ENCODE results near the gene CFAP100.

The CFAP100 gene

DNA sequence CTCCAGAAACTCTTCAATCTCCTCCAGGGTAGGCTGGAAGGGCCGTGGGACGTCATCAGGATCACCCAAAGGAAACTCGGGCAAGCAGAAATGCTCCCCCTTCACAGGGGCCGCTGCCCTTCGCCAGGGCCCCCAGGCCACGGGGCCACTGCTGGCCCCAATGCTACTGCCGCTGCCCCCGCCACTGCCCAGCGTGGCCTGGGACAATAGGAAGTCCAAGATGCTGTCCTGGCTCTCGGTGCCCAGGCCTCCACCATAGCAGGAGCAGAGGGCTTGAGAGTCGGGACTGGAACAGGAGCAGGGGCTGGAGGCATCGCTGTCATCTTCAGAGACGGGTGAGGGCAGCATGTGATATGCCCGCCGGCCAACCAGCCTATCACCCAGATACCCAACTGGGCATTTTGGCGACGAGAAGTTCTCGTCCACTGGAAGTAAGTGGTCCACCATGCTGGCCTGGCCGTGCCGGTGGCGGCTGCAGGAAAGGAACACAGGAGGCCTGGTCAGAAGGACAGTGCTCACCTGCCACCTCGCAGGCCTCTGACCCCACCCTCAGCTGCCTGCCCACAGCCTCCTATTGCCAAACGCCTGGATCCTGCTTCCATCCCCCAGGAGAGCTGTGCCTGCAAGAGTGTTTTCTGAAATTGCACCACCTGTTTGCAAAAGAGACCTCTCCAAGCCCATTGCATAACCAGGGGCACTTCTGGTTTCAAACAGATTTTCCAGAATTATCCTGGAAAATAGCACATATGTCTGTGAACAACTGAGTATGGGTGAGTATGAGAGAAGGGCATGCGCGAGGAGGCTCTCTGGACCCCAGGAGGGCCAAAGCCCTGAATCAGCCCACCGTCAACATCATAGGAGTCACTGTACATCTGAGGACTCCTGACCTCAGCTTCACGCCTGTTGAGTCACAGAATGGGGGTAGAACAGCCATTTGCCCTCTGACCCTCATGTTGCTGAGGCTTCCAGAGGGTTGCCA lies 41.9 kb upstream of the CFAP100 start:
- TF ChIP-seq GATA3 (IDR thresholded peaks at IDR 0.05; ENCODE audit: low read depth, low read length): no peak
- no peak for TF ChIP-seq GATA2 (IDR thresholded peaks at IDR 0.05; ENCODE audit: low read depth, low read length)

DNA sequence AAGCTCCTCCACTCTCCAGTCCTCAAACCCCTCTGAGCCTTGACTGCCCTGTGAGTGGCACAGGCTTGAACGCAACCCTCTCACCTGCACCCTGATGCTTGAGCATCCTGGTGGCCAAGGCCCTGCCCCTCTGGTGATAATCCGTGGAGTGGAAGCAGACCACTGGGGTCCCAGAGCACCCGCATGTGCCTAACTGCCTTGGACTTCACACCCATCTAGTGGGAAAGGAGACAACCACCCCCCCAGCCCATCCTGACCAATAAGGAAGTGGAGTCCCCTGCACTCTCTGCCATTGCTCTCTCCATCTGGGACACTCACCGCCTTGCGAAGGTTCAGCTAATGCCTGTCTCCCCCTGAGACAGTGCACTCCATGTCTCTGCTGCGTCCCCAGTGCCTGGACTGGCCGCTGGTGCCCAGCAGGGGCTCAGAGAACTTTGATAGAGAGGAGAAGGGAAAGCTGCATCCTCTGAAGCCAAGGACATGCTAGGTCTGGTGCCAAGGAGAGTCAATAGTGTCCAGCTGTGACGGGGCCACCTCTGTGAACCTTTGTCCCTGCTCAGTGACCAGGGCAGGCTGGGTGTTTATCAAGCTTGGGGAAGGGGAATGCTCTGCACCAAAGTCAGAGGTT lies 40.9 kb upstream of the CFAP100 start:
- TF ChIP-seq GATA2 (IDR thresholded peaks at IDR 0.05; ENCODE audit: low read depth, low read length) (no peak), GATA3 (IDR thresholded peaks at IDR 0.05; ENCODE audit: low read depth, low read length) (no peak)

- TF ChIP-seq GATA3 (IDR thresholded peaks at IDR 0.05; ENCODE audit: low read depth, low read length): no peak
- TF ChIP-seq GATA2 (IDR thresholded peaks at IDR 0.05; ENCODE audit: low read depth, low read length): no peak
These were observed 39.9 kb upstream of the CFAP100 start for GRCh38 chr3:126354776-126355175.

DNA sequence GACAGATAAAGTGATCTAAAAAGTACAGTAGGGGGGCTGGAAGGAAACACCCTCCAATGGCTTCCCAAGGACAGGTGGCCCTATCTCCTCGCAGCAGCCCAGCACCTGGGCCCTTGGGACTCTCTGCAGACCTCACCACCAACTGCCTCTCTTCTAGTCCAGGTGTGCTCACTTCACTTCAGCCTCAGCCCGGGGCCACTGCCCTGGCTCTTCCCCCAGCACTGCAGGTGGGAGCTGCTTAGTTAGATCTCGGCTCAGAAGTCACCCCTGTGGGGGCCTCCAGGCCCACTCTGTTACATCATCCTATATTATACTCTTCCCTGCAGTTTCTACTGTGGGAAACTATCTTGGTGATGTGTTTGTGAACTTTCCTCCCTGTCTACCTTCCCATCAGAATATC lies 39.5 kb upstream of the CFAP100 start:
- TF ChIP-seq GATA2 (IDR thresholded peaks at IDR 0.05; ENCODE audit: low read depth, low read length) (no peak), GATA3 (IDR thresholded peaks at IDR 0.05; ENCODE audit: low read depth, low read length) (no peak)

DNA sequence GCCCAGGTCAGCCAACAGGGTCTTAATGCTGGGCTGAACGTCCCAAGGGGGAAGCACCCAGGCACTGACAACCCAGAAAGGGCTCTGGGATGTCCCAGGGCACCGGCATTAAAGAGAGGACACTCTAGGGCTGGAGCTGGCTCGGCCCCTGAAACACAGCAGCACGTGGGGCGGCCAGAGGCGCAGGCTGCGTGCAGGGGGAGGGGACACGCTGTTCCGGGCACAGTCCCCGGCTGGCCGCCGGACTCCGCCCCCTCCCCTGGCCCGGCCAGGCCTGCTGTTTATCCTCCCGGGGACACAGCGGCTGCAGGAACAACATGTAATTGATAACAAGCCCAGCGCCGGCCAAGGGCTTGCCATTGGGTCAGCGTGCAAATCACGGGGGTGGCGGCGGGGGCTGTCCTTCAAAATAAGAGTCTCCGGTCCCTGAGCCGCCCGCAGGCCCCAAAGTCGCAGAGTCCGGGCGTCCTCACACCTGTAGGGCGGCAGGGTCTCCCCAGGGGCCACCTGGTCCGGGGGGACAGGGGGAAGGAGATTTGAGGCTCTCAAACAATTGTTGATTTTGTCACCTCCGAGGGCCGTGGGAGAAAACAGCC lies 38.8 kb upstream of the CFAP100 start:
- TF ChIP-seq GATA2 (IDR thresholded peaks at IDR 0.05; ENCODE audit: low read depth, low read length) (no peak), GATA3 (IDR thresholded peaks at IDR 0.05; ENCODE audit: low read depth, low read length) (no peak)

DNA sequence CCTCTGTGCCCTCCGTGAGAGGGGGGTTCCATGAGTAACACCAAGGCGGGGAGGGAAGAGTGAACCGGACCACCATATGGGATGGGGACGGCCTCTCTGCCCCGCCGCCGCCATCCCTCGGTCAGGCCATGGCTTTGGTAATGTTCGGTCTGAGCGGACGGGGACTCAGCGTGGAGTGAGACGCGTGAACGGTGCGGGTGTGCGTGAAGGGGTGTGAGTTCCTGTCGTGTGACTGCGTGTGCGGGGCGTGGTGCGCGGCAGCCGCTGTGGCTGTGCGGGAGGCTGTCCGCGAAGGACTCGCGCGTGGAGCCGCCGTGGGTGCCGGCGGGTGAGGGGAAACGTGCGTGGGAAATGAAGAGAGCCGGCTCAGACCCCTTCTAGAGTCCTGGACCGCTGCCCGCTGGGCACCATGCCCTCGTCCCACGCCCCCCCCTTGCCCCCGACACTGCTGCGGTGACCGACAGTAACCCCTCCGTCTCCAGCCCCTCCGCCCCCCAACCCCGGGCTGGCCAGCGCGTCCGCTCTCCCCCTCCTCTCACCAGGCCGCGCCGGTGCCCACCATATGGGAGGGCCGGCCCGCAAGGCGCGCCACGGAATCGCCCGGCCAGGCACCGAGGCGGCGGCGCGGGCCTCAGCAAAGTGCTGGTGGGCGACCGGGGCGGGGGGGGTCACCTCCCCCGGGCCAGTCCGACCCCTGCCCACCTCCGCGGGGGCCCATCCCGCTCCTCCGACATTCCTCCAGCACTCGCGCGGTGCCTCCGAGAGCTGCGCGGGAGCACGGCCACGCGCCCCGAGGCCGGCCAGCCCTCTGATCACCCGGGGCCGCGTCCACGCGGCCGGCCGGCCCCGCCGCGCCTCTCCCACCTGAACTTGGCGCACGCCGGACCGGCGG lies 38.1 kb upstream of the CFAP100 start:
- TF ChIP-seq GATA2 (IDR thresholded peaks at IDR 0.05; ENCODE audit: low read depth, low read length) (no peak), GATA3 (IDR thresholded peaks at IDR 0.05; ENCODE audit: low read depth, low read length) (no peak)

GRCh38 chr3:126357295-126358037 lies 37.2 kb upstream of the CFAP100 start, which contains the start of gene KLF15:
Gene KLF15 (minus strand): TSS chr3:126357408. CDS start chr3:126352922, 4,486 bp downstream.
- TF ChIP-seq GATA3 (IDR thresholded peaks at IDR 0.05; ENCODE audit: low read depth, low read length) (no peak), GATA2 (IDR thresholded peaks at IDR 0.05; ENCODE audit: low read depth, low read length) (no peak)

DNA sequence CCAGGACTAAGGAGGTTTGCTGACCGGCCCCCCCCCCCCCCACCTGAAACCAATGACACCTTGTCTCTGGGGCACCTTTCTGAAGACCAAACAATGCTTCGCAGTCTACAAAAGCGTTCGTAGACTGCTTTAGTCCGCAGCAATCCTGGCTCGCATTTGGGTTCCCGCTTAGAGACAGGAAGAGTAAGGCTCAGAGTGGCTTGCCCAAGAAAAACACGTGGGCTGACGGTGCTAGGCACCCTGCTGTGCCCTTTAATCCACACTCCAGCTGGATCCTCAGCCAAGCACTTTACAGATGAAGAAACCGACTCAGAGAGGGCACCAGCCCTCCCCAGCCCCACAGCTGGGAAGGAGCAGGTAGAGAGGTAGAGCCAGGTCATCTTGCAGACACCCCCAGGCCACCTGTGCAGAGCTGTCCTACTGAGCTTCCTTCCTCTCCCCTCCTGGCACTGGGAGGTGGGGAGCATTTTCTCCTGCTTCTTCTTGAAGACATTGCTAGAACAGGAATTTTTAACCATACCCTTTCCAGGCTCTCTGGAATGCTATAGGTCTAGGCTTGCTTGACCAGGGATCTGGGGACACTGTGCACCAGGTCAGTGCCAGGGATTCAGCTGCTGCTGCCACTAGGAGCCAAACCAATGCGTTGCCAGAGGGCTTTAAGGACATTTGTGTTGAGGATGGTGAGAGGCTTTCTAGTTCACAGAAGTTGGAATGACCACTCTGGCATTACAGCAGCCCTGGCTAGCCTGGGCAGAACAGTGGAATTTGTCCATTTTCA lies 36.5 kb upstream of the CFAP100 start:
- TF ChIP-seq GATA3 (IDR thresholded peaks at IDR 0.05; ENCODE audit: low read depth, low read length): no peak
- no peak for TF ChIP-seq GATA2 (IDR thresholded peaks at IDR 0.05; ENCODE audit: low read depth, low read length)

DNA sequence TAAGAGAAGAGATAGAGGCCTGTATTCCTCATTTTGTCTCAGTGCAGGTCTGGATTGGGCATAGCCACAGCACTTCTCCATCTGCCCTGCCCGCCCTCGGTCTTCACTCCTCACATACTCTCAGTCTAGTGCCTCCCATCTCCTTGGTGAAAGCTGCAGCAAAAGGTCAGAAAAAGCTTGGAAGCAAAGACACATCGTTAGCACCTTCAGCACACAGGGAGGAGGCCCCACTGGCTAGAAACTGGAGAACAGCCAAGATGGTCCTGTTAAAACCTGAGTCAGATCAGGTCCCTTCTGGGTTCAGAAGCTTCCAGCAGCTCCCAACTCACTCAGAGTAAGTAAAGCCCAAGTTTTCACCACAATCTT lies 35.9 kb upstream of the CFAP100 start:
- TF ChIP-seq GATA3 (IDR thresholded peaks at IDR 0.05; ENCODE audit: low read depth, low read length): no peak
- TF ChIP-seq GATA2 (IDR thresholded peaks at IDR 0.05; ENCODE audit: low read depth, low read length): no peak

DNA sequence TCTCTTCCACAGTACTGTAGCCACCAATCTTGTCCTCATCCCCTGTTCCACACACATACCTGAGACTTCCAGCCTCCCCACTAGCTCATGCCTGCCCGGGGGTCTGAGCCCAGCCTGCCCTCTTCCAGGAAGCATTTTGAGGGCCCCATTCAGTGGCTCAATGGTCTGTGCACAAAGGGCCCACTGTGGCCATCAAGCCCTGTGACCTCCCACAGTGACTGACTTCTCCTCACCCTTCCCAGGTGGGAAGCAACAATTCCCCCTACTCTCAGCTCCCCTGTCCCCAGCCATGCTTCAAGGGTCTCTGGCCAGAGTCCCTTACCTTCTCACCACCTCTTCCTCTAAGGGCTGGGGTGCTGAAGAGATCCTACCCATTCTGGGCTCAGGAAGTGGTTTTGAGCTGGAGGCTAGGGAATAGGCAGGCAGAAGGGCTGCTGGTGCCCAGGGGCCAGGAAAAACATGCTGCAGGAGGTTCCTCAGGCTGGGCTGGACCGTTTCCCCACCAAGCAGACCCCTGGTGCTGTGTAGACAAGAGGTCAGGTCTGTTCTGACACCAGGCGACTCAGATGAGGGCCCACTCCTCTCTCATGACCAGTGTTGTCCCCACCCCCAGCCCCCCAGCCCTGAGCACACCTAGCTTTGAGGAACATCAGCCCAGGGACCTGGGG lies 34.5 kb upstream of the CFAP100 start:
- TF ChIP-seq GATA3 (IDR thresholded peaks at IDR 0.05; ENCODE audit: low read depth, low read length) (no peak), GATA2 (IDR thresholded peaks at IDR 0.05; ENCODE audit: low read depth, low read length) (no peak)

DNA sequence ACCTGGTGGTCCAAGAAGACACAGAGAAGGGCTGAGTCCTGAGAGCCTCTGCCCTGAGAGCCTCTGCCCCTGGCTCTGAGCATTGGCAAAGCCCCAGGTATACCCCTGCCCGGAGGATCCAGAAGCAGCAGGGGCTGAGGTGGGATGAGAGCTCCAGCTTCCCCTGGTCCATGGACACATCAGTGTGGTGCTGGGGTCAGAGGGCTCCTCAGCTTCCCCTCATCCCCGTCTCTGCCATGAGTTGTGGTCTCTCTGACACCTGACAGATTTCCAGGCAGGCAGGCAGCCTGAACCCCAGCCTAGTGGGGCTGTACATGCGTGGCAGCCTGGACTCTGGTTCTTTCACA lies 34.0 kb upstream of the CFAP100 start:
- TF ChIP-seq GATA3 (IDR thresholded peaks at IDR 0.05; ENCODE audit: low read depth, low read length) (no peak), GATA2 (IDR thresholded peaks at IDR 0.05; ENCODE audit: low read depth, low read length) (no peak)

- TF ChIP-seq GATA3 (IDR thresholded peaks at IDR 0.05; ENCODE audit: low read depth, low read length) (no peak), GATA2 (IDR thresholded peaks at IDR 0.05; ENCODE audit: low read depth, low read length) (no peak)
These were observed 33.5 kb upstream of the CFAP100 start for GRCh38 chr3:126361211-126361610.
